T-helper 2 cell treated with Interferon-gamma antibody and Interleukin-4, amounts not matched to agents 100 ng/mL and 5 ng/mL, for 36 hours (primary cell): Measurements from ENCODE around the gene LPGAT1. TPM values are rescaled to one million over a fixed set of nuclear protein-coding genes. Genes with fewer than 3 reads are reported as not detected.

Experiments
- intact Hi-C: fragments of 100-400 bp; cut with micrococcal nuclease; formaldehyde crosslinking; loops from one replicate; pipeline ENCODE4 v1.15.1; 2023
- total RNA-seq: library from RNA; stranded (reverse); gene quantifications from 2 replicates; pipeline ENCODE4 v1.2.3, GENCODE V29; 2022

The LPGAT1 gene
- total RNA-seq, 1 donor from 2014 or later, result 83.6 TPM

GRCh38 chr1:211829343-211830054, 1.1 kb downstream of the LPGAT1 start:
- intact Hi-C loops, result loop anchor here (1.0 to 10.0 kb wide), 7 partner anchors 53 to 605 kb away; partner anchors contain the start of genes DTL, INTS7, NENF and SLC30A1

GRCh38 chr1:211828584-211829342, 1.8 kb downstream of the LPGAT1 start:
- intact Hi-C loops, result no loop called here

- intact Hi-C loops, result no loop called here
Observed at GRCh38 chr1:211827051-211827450, 3.5 kb downstream of the LPGAT1 start.

GRCh38 chr1:211825980-211826379, 4.6 kb downstream of the LPGAT1 start:
- intact Hi-C loops, result no loop called here

GRCh38 chr1:211822677-211823407, 7.7 kb downstream of the LPGAT1 start:
- intact Hi-C loops, result no loop called here

- intact Hi-C loops, result no loop called here
Observed at GRCh38 chr1:211816586-211816985, 14.0 kb downstream of the LPGAT1 start.

- intact Hi-C loops, result no loop called here
Observed at GRCh38 chr1:211814313-211814712, 16.2 kb downstream of the LPGAT1 start.

GRCh38 chr1:211813590-211813989, 17.0 kb downstream of the LPGAT1 start:
- intact Hi-C loops, result no loop called here

GRCh38 chr1:211812584-211812983, 18.0 kb downstream of the LPGAT1 start:
- intact Hi-C loops, result no loop called here

GRCh38 chr1:211811848-211812247, 18.7 kb downstream of the LPGAT1 start:
- intact Hi-C loops, result no loop called here

- intact Hi-C loops, result no loop called here
Observed at GRCh38 chr1:211811126-211811525, 19.4 kb downstream of the LPGAT1 start.

GRCh38 chr1:211808475-211808874, 22.1 kb downstream of the LPGAT1 start:
- intact Hi-C loops, result no loop called here

- intact Hi-C loops, result no loop called here
Observed at GRCh38 chr1:211804915-211805314, 25.6 kb downstream of the LPGAT1 start.

GRCh38 chr1:211800925-211801607, 29.5 kb downstream of the LPGAT1 start:
- intact Hi-C loops, result no loop called here

GRCh38 chr1:211797994-211798393, 32.6 kb downstream of the LPGAT1 start:
- intact Hi-C loops, result no loop called here

GRCh38 chr1:211791979-211792378, 38.6 kb downstream of the LPGAT1 start:
- intact Hi-C loops, result no loop called here

GRCh38 chr1:211789641-211790464, 40.7 kb downstream of the LPGAT1 start:
- intact Hi-C loops, result no loop called here

GRCh38 chr1:211788626-211789025, 41.9 kb downstream of the LPGAT1 start:
- intact Hi-C loops, result no loop called here

- intact Hi-C loops, result no loop called here
Observed at GRCh38 chr1:211783897-211784296, 46.7 kb downstream of the LPGAT1 start.

- intact Hi-C loops, result no loop called here
Observed at GRCh38 chr1:211783266-211783665, 47.3 kb downstream of the LPGAT1 start.

GRCh38 chr1:211781260-211781659, 49.3 kb downstream of the LPGAT1 start:
- intact Hi-C loops, result no loop called here
